ENCODE measurements around the gene MMP8.

MMP8 gene

DNA sequence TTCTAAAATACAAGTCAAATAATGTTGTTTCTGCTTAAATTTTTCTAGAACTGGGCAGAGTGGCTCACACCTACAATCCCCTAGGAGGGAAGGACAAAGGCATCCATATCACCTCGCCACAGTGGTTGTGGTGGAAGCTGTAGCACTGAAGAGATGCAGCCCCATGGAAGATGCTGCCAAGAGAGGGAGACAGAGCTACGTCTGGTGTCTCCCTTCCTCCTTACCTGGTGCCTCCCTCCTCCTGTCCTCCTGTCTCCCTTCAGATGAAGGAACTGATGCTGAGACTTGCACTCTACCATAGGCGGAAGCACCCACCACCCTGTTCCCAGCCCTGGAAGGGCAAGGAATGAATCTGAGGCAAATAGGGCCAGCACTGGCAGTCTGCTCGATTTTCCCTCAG lies 41.5 kb downstream of the MMP8 start (continued):
- TF ChIP-seq KLF10 (tag by site-specific recombination; IDR thresholded peaks at IDR 0.05) (no peak), ZNF157 (tag by site-specific recombination; IDR thresholded peaks at IDR 0.05) (no peak), ZNF146 (tag by site-specific recombination; IDR thresholded peaks at IDR 0.05) (no peak), ZSCAN30 (tag by site-specific recombination; IDR thresholded peaks at IDR 0.05) (no peak), SCRT1 (tag by site-specific recombination; IDR thresholded peaks at IDR 0.05; ENCODE audit: borderline replicate concordance) (no peak), ZNF354C (tag by site-specific recombination; IDR thresholded peaks at IDR 0.05; ENCODE audit: borderline replicate concordance, low read depth) (no peak), ZNF623 (tag by site-specific recombination; IDR thresholded peaks at IDR 0.05) (no peak)
- TF ChIP-seq, protein P1, sequence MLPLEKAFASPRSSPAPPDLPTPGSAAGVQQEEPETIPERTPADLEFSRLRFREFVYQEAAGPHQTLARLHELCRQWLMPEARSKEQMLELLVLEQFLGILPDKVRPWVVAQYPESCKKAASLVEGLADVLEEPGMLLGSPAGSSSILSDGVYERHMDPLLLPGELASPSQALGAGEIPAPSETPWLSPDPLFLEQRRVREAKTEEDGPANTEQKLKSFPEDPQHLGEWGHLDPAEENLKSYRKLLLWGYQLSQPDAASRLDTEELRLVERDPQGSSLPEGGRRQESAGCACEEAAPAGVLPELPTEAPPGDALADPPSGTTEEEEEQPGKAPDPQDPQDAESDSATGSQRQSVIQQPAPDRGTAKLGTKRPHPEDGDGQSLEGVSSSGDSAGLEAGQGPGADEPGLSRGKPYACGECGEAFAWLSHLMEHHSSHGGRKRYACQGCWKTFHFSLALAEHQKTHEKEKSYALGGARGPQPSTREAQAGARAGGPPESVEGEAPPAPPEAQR (tag by site-specific recombination; IDR thresholded peaks at IDR 0.05) = no peak

DNA sequence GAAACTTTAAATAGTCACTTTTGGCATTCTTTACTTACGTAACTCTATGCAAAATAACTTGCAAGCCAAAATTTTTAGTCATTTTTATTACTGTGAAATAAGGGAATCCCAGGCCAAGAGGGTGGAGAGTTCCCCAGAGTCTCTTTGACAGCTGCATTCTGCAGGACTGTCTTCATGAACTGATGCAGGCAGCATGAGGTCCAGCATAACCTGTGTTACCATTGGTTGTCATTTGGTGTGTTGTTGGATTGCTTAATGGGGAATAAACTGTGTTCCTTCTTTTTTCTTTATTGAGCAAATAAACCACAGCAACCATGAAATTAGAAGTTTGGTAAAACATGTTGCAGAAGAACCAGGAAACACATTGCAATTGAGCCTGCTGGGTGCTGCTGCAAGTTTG lies 43.8 kb downstream of the MMP8 start:
- CTCF ChIA-PET = interaction anchor here (0.6 to 1.0 kb wide), 3 partner anchors 14 to 390 kb away, joined by 3 to 5 read pairs (median 4); no protein-coding TSS in a partner anchor
- Histone ChIP-seq H3K9me3 (ENCODE audit: control insufficient read depth, insufficient read depth, low read depth, low read length) (no peaks in the 10 kb centered on the region), H3K36me3 (ENCODE audit: control insufficient read depth in 2 of 2, insufficient read depth in 1 of 2, low read length in 2 of 2) (no peaks in the 10 kb centered on the region), H3K4me1 (ENCODE audit: control insufficient read depth, insufficient read depth, low read length) (no peaks in the 10 kb centered on the region), H3K27ac (ENCODE audit: extremely low read depth, low read depth, low read length) (no peak overlapping the region), H3K4me3 (ENCODE audit: low read depth, low read length) (no peak overlapping the region)
- POLR2A ChIA-PET = no interaction called here
- TF ChIP-seq ZNF114 (tag by site-specific recombination; IDR thresholded peaks at IDR 0.05) (no peak), SP3 (tag by site-specific recombination; IDR thresholded peaks at IDR 0.05) (no peak), HOXD13 (CRISPR knock-in tag; IDR thresholded peaks at IDR 0.05; ENCODE audit: borderline replicate concordance) (no peak), ZNF561 (tag by site-specific recombination; IDR thresholded peaks at IDR 0.05; ENCODE audit: borderline replicate concordance) (no peak), ZXDB (tag by site-specific recombination; IDR thresholded peaks at IDR 0.05) (no peak), ZNF791 (tag by site-specific recombination; IDR thresholded peaks at IDR 0.05) (no peak), WT1 (tag by site-specific recombination; IDR thresholded peaks at IDR 0.05) (no peak), RBAK (tag by site-specific recombination; IDR thresholded peaks at IDR 0.05) (no peak), ZNF354C (tag by site-specific recombination; IDR thresholded peaks at IDR 0.05; ENCODE audit: borderline replicate concordance, low read depth) (no peak), YY1 (tag by site-specific recombination; IDR thresholded peaks at IDR 0.05) (no peak), SP2 (tag by site-specific recombination; IDR thresholded peaks at IDR 0.05) (no peak), ZNF677 (tag by site-specific recombination; IDR thresholded peaks at IDR 0.05) (no peak), MYNN (tag by site-specific recombination; IDR thresholded peaks at IDR 0.05; ENCODE audit: borderline replicate concordance) (no peak)
- TF ChIP-seq, protein P2, sequence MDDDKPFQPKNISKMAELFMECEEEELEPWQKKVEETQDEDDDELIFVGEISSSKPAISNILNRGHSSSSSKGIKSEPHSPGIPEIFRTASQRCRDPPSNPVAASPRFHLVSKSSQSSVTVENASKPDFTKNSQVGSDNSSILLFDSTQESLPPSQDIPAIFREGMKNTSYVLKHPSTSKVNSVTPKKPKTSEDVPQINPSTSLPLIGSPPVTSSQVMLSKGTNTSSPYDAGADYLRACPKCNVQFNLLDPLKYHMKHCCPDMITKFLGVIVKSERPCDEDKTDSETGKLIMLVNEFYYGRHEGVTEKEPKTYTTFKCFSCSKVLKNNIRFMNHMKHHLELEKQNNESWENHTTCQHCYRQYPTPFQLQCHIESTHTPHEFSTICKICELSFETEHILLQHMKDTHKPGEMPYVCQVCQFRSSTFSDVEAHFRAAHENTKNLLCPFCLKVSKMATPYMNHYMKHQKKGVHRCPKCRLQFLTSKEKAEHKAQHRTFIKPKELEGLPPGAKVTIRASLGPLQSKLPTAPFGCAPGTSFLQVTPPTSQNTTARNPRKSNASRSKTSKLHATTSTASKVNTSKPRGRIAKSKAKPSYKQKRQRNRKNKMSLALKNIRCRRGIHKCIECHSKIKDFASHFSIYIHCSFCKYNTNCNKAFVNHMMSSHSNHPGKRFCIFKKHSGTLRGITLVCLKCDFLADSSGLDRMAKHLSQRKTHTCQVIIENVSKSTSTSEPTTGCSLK (tag by site-specific recombination; IDR thresholded peaks at IDR 0.05) = no peak
- TF ChIP-seq, protein P3, sequence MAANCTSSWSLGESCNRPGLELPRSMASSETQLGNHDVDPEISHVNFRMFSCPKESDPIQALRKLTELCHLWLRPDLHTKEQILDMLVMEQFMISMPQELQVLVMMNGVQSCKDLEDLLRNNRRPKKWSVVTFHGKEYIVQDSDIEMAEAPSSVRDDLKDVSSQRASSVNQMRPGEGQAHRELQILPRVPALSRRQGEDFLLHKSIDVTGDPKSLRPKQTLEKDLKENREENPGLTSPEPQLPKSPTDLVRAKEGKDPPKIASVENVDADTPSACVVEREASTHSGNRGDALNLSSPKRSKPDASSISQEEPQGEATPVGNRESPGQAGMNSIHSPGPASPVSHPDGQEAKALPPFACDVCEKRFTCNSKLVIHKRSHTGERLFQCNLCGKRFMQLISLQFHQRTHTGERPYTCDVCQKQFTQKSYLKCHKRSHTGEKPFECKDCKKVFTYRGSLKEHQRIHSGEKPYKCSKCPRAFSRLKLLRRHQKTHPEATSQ (tag by site-specific recombination; IDR thresholded peaks at IDR 0.05) = no peak
- TF ChIP-seq, protein P4, sequence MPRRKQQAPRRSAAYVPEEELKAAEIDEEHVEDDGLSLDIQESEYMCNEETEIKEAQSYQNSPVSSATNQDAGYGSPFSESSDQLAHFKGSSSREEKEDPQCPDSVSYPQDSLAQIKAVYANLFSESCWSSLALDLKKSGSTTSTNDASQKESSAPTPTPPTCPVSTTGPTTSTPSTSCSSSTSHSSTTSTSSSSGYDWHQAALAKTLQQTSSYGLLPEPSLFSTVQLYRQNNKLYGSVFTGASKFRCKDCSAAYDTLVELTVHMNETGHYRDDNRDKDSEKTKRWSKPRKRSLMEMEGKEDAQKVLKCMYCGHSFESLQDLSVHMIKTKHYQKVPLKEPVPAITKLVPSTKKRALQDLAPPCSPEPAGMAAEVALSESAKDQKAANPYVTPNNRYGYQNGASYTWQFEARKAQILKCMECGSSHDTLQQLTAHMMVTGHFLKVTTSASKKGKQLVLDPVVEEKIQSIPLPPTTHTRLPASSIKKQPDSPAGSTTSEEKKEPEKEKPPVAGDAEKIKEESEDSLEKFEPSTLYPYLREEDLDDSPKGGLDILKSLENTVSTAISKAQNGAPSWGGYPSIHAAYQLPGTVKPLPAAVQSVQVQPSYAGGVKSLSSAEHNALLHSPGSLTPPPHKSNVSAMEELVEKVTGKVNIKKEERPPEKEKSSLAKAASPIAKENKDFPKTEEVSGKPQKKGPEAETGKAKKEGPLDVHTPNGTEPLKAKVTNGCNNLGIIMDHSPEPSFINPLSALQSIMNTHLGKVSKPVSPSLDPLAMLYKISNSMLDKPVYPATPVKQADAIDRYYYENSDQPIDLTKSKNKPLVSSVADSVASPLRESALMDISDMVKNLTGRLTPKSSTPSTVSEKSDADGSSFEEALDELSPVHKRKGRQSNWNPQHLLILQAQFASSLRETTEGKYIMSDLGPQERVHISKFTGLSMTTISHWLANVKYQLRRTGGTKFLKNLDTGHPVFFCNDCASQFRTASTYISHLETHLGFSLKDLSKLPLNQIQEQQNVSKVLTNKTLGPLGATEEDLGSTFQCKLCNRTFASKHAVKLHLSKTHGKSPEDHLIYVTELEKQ (tag by site-specific recombination; IDR thresholded peaks at IDR 0.05; ENCODE audit: borderline replicate concordance) = no peak
- TF ChIP-seq, protein P5, sequence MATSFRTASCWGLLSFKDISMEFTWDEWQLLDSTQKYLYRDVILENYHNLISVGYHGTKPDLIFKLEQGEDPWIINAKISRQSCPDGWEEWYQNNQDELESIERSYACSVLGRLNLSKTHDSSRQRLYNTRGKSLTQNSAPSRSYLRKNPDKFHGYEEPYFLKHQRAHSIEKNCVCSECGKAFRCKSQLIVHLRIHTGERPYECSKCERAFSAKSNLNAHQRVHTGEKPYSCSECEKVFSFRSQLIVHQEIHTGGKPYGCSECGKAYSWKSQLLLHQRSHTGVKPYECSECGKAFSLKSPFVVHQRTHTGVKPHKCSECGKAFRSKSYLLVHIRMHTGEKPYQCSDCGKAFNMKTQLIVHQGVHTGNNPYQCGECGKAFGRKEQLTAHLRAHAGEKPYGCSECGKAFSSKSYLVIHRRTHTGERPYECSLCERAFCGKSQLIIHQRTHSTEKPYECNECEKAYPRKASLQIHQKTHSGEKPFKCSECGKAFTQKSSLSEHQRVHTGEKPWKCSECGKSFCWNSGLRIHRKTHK (tag by site-specific recombination; IDR thresholded peaks at IDR 0.05) = no peak

All from HEK293 (cell line).